Activated T-cell treated with anti-CD3 and anti-CD28 coated beads, Interleukin-2, amount 50 U/mL, for 4 hours (primary cell): ENCODE results near the gene RYR3. TPM values are rescaled to one million over a fixed set of nuclear protein-coding genes. Genes with fewer than 3 reads are reported as not detected.

ENCODE experiments used
- ATAC-seq, 2 donors: fragments of 200-7000 bp; cut with Tn5 transposase; one replicate each; pipeline ENCODE4 v1.10.0; 2021
- DNase-seq: peaks from one replicate; pipeline ENCODE4 v3.0.0-alpha.2; 2020
- H3K27me3 Mint-ChIP-seq: one replicate; pipeline ENCODE4 v1.8.0; 2021; ENCODE audit warnings: low read depth, mixed read lengths
- H3K36me3 Mint-ChIP-seq: one replicate; pipeline ENCODE4 v1.8.0; 2022; ENCODE audit warnings: mixed read lengths; ENCODE audit not compliant: insufficient read depth
- H3K4me1 Mint-ChIP-seq: one replicate; pipeline ENCODE4 v1.8.0; 2021; ENCODE audit warnings: low read depth, mixed read lengths
- H3K4me3 Mint-ChIP-seq: one replicate; pipeline ENCODE4 v1.8.0; 2021; ENCODE audit warnings: mild to moderate bottlenecking, moderate library complexity, mixed read lengths
- H3K9me3 Mint-ChIP-seq: one replicate; pipeline ENCODE4 v1.8.0; 2021; ENCODE audit warnings: mixed read lengths
- total RNA-seq, 3 donors: library from RNA; stranded (reverse); gene quantifications; one replicate each; pipeline ENCODE4 v1.2.1, GENCODE V29; 2021

The RYR3 gene
- total RNA-seq, 3 donors from 2014 or later = not detected

DNA sequence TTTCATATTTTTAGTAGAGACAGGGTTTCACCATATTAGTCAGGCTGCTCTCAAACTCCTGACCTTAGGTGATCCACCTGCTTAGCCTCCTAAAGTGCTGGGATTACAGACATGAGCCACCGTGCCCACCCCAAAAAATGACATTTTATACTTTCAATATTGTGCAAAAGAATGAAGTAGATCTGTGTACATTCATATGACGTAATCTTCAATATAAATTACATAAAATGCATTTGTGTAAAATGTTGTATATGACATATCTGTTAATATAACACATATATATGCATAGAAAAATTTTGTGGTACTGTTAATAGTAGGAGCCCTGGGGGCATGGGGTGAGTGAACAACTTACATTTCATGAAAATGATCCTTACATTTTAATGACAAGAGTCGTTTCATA is 71.7 kb downstream of the RYR3 start:
- peaks cover 1% of the 10 kb centered on the region for H3K27me3 Mint-ChIP-seq
- no peak for ATAC-seq
- no peaks in the 10 kb centered on the region for H3K4me1 Mint-ChIP-seq
- H3K9me3 Mint-ChIP-seq = no peaks in the 10 kb centered on the region
- no peaks in the 10 kb centered on the region for H3K36me3 Mint-ChIP-seq
- H3K4me3 Mint-ChIP-seq = no peak overlapping the region
- DNase-seq = no peak

DNA sequence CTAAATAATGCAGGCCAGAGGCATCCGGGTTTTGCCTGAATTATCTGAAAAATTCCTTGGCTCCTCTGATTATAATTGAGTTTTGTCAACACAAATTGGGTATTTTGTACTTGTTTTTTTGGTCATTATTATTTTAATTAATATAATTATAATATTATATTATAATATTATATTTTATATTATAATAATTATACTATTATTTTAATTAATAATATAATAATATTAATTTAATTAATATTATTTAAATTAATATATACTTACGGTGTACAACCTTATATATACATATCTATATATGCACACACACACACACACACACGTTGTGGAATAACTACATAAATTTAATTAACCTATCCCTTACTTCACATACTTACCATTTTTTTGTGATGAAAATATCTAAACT is 73.5 kb downstream of the RYR3 start:
- no peak for DNase-seq
- Mint-ChIP-seq H3K36me3 (no peaks in the 10 kb centered on the region), H3K4me1 (no peaks in the 10 kb centered on the region), H3K9me3 (no peaks in the 10 kb centered on the region), H3K4me3 (no peak overlapping the region), H3K27me3 (peaks cover 7% of the 10 kb centered on the region)
- ATAC-seq = no peak

DNA sequence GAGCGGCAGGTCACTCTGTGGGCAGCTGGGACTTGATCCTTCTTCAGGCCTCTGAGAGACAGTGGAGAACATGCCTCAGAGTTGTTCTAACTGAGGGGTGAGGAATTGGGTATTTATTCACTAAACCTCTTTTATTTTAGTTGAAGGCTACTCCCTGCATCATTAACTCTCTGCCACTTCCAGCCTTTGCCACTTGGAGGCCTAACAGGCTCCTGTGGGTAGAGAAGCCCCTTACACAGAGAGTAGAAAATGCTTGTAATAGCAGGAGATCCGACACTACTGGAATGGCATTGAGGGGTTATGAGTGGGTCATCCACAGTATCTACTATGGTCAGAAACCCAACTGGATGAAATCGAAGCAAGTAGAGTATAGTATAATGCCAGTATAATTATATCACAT is 81.7 kb downstream of the RYR3 start:
- Mint-ChIP-seq H3K36me3 (no peaks in the 10 kb centered on the region), H3K27me3 (peaks cover 10% of the 10 kb centered on the region), H3K9me3 (no peaks in the 10 kb centered on the region), H3K4me3 (no peak overlapping the region), H3K4me1 (no peaks in the 10 kb centered on the region)
- ATAC-seq (no peak), DNase-seq (no peak)

- ATAC-seq (no peak), DNase-seq (no peak)
- H3K4me1 Mint-ChIP-seq = no peaks in the 10 kb centered on the region
- H3K36me3 Mint-ChIP-seq = no peaks in the 10 kb centered on the region
- H3K9me3 Mint-ChIP-seq = no peaks in the 10 kb centered on the region
- peaks cover 10% of the 10 kb centered on the region for H3K27me3 Mint-ChIP-seq
- no peak overlapping the region for H3K4me3 Mint-ChIP-seq
These were observed 82.8 kb downstream of the RYR3 start for GRCh38 chr15:33393546-33393945.

DNA sequence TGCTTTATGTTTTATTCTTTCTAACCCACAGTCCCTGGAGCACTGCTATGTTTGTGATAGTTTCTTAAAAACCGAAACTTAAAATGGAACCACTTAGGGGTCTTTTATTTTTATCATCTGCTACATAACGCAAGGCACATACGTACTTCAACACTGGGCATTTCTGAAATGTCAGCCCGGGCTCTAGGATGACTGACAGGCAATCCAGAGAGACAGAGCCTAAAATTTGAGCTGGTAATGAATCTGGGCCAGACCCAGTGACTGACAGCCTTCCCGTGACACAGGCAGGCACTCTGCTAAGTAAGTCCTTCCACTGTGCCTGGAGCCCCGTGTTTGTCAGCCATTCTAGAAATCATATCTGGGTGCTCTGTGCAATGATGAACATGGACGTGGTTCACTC is 84.6 kb downstream of the RYR3 start:
- Mint-ChIP-seq H3K4me1 (no peaks in the 10 kb centered on the region), H3K4me3 (no peak overlapping the region), H3K36me3 (no peaks in the 10 kb centered on the region), H3K27me3 (peaks cover 8% of the 10 kb centered on the region), H3K9me3 (no peaks in the 10 kb centered on the region)
- ATAC-seq = no peak
- DNase-seq = no peak

DNA sequence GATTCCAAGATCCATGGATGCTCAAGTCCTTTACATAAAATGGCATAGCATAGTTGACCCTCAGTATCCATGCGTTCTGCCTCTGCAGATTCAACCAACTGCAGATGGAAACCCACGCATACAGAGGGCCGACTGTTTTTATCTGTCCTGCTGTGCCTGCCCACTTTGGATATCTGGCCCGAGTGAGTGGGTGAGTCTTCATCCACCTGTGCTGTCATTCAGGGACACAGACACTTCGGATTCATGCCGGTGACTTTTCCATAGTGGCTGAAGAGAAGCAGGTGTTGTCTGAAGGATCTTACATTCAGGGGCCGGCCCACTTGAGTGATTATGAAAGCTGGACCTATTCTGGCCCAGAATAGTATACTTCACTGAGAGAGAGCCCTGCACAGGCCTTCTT is 85.1 kb downstream of the RYR3 start:
- DNase-seq (no peak), ATAC-seq (no peak)
- Mint-ChIP-seq H3K4me3 (no peak overlapping the region), H3K27me3 (peaks cover 6% of the 10 kb centered on the region), H3K4me1 (no peaks in the 10 kb centered on the region), H3K36me3 (no peaks in the 10 kb centered on the region), H3K9me3 (no peaks in the 10 kb centered on the region)

DNA sequence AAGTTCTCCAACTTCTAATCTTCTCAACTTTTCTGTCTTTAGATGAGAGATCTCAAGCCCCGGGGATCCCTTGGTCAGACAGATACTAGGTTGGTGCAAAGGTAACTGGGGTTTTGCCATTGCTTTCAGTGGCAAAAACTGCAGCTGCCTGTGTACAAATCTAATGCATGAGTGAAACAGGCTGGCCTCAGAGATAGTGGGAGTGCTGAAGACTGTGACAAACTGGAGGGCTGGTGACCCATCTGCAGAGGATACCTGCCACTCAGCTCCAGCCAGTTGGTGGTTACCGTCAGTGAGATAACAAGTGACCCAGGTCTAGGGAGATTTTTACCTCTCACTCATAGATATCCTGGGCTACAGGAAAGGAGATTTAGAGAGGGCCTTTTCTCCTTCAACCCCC is 85.7 kb downstream of the RYR3 start:
- no peak for ATAC-seq
- no peak for DNase-seq
- peaks cover 6% of the 10 kb centered on the region for H3K27me3 Mint-ChIP-seq

DNA sequence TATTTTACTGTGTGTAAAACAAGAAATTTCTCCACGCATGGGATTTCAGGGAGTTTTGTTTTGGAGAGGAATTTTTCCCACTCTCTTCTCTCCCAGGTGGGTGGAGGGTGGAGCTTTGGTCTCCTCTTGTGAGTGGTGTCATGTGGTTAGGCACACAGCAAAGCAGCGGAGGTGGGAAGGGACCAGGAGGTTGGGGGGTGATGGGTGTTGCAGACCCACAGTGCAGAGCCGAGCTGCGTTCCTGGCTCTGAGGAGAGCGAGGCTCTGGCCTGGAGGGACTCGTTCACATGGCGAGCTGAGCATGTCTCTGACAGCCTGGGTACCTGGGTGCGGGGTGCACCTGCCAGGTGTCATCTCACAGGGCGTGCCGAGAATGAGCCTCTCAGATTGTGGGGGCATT is 87.8 kb downstream of the RYR3 start:
- no peaks in the 10 kb centered on the region for H3K36me3 Mint-ChIP-seq
- no peaks in the 10 kb centered on the region for H3K9me3 Mint-ChIP-seq
- no peaks in the 10 kb centered on the region for H3K4me1 Mint-ChIP-seq
- peaks cover 6% of the 10 kb centered on the region for H3K27me3 Mint-ChIP-seq
- no peak overlapping the region for H3K4me3 Mint-ChIP-seq
- DNase-seq = no peak
- no peak for ATAC-seq

More for the DNA sequence above, 85.7 kb downstream of the RYR3 start:
- Mint-ChIP-seq H3K36me3 (no peaks in the 10 kb centered on the region), H3K9me3 (no peaks in the 10 kb centered on the region), H3K4me3 (no peak overlapping the region), H3K4me1 (no peaks in the 10 kb centered on the region)

DNA sequence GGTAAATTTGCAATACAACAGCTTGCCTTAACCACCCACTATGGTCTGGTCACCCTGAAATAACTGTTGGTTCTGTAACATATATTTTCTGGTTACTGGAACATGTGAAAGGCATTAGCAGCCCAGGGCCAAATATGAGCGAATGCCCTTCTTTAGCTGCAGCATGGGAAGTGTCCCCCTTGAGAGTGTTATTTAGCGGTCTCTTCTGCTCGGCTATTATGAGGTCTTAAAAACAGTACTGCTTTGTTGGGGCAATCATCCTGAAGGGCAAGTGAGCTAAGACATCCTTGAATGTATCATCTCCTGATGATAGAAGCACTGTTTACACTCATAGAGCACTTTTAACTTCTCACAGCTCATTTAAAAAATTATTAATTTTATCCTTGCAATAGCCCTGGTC is 90.2 kb downstream of the RYR3 start:
- no peak for ATAC-seq
- no peaks in the 10 kb centered on the region for H3K4me1 Mint-ChIP-seq

DNA sequence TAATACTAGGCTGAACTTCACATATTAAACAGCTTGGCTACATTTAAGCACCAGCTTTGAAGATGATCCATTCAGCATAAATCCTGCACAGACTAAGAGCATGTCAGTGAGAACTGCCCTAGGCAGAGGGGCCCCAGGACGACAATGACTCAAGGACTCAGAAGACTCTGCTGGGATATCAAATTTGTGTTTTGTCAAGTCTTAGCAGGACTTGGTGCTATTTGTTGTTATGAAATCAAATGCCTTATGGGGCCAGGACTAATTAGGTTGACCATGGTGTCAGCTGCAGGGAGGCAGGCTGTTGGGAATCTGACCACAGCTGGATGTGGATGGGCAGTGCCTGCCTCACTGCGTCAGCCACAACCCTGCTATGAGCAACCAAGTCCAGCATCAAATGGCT is 91.8 kb downstream of the RYR3 start:
- no peak for ATAC-seq
- no peaks in the 10 kb centered on the region for H3K36me3 Mint-ChIP-seq
- peaks cover 6% of the 10 kb centered on the region for H3K27me3 Mint-ChIP-seq
- H3K4me3 Mint-ChIP-seq = no peak overlapping the region
- H3K9me3 Mint-ChIP-seq = no peaks in the 10 kb centered on the region
- no peak for DNase-seq
- H3K4me1 Mint-ChIP-seq = no peaks in the 10 kb centered on the region

More for the DNA sequence above, 90.2 kb downstream of the RYR3 start:
- H3K27me3 Mint-ChIP-seq = peaks cover 6% of the 10 kb centered on the region
- no peak overlapping the region for H3K4me3 Mint-ChIP-seq
- no peak for DNase-seq
- H3K36me3 Mint-ChIP-seq = no peaks in the 10 kb centered on the region
- H3K9me3 Mint-ChIP-seq = no peaks in the 10 kb centered on the region

- DNase-seq = no peak
- H3K4me1 Mint-ChIP-seq = no peaks in the 10 kb centered on the region
- H3K9me3 Mint-ChIP-seq = no peaks in the 10 kb centered on the region
- H3K36me3 Mint-ChIP-seq = no peaks in the 10 kb centered on the region
- H3K27me3 Mint-ChIP-seq = no peaks in the 10 kb centered on the region
- ATAC-seq = no peak
- H3K4me3 Mint-ChIP-seq = no peak overlapping the region
These were observed 94.3 kb downstream of the RYR3 start for GRCh38 chr15:33405096-33405495.

GRCh38 chr15:33411596-33412540 is 101.1 kb downstream of the RYR3 start:
- Mint-ChIP-seq H3K27me3 (no peaks in the 10 kb centered on the region), H3K4me3 (no peak overlapping the region)

GRCh38 chr15:33419701-33420100 is 108.9 kb downstream of the RYR3 start:
- Mint-ChIP-seq H3K4me1 (no peaks in the 10 kb centered on the region), H3K9me3 (no peaks in the 10 kb centered on the region), H3K36me3 (no peaks in the 10 kb centered on the region), H3K4me3 (no peak overlapping the region), H3K27me3 (peaks cover 8% of the 10 kb centered on the region)
- ATAC-seq (no peak), DNase-seq (no peak)

More at GRCh38 chr15:33411596-33412540, 101.1 kb downstream of the RYR3 start:
- no peaks in the 10 kb centered on the region for H3K9me3 Mint-ChIP-seq
- ATAC-seq (no peak), DNase-seq (no peak)
- H3K36me3 Mint-ChIP-seq = no peaks in the 10 kb centered on the region
- no peaks in the 10 kb centered on the region for H3K4me1 Mint-ChIP-seq

DNA sequence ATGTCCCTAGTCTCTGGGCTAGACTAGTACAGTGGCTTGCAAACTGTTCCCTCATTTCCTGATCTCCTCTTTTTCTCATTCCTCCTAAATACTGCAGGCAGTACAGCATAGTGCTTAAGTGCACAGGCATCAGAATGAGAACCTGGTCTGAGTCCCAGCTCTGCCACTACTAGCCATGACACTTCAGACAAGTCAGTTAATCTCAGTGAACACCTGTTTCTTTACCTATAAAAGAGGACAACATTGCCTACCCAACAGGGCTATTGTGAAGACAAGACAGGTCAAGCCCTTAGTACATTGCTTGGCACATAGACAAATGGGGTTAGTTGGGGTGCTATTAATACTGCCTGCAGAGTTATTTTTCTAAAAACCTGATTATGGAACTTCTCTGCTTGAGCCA is 113.3 kb downstream of the RYR3 start:
- no peaks in the 10 kb centered on the region for H3K27me3 Mint-ChIP-seq
- H3K36me3 Mint-ChIP-seq = no peaks in the 10 kb centered on the region
- ATAC-seq (no peak), DNase-seq (no peak)
- H3K9me3 Mint-ChIP-seq = no peaks in the 10 kb centered on the region
- no peaks in the 10 kb centered on the region for H3K4me1 Mint-ChIP-seq
- no peak overlapping the region for H3K4me3 Mint-ChIP-seq

- Mint-ChIP-seq H3K27me3 (no peaks in the 10 kb centered on the region), H3K4me3 (no peak overlapping the region), H3K4me1 (no peaks in the 10 kb centered on the region), H3K9me3 (no peaks in the 10 kb centered on the region), H3K36me3 (no peaks in the 10 kb centered on the region)
- DNase-seq (no peak), ATAC-seq (no peak)
These were observed 114.4 kb downstream of the RYR3 start for GRCh38 chr15:33425142-33425541.
